K562 (cell line): ENCODE data around the gene PLCL1. TPM values are rescaled to one million over a fixed set of nuclear protein-coding genes. Genes with fewer than 3 reads are reported as not detected.
A peak's percentile ranks its signal among the peaks of the same experiment; 100 is the strongest.

Source experiments
- AFF4 ChIP-seq: sonication (generic); formaldehyde crosslinking; IDR thresholded peaks from 2 replicates; pipeline ENCODE4 v1.8.0; 2023; ENCODE audit warnings: mild to moderate bottlenecking, missing genetic modification reagents
- BACH1 ChIP-seq: fragments of 200-800 bp; sonication (Bioruptor generic); IDR thresholded peaks from 2 replicates; pipeline ENCODE4 v1.6.1; 2016; ENCODE audit warnings: missing genetic modification characterization, missing compliant biosample characterization
- CBFA2T3 ChIP-seq: fragments of 450-650 bp; IDR thresholded peaks from 2 replicates; pipeline ENCODE4 v1.6.1; 2017
- CTCF ChIP-seq, 3 experiments: IDR thresholded peaks in 2 of 3; conservative IDR thresholded peaks in 1 of 3; 2 replicates each; pipeline ENCODE4 v1.5.1; 2011 to 2012; ENCODE audit warnings: low read length in 3 of 3, mild to moderate bottlenecking in 3 of 3, control low read depth in 2 of 3, improper control_type of control experiment in 1 of 3, inconsistent platforms in 1 of 3, low read depth in 1 of 3, mixed read lengths in 1 of 3, moderate library complexity in 1 of 3; ENCODE audit not compliant: insufficient read depth in 2 of 3
- EP300 ChIP-seq: IDR thresholded peaks from 2 replicates; pipeline ENCODE4 v1.6.1; 2012; ENCODE audit warnings: low read length, improper control_type of control experiment
- ETS2 ChIP-seq: IDR thresholded peaks from 2 replicates; pipeline ENCODE4 v1.6.1; 2016; ENCODE audit warnings: borderline replicate concordance, missing genetic modification characterization, mild to moderate bottlenecking, moderate library complexity, missing compliant biosample characterization; ENCODE audit not compliant: poor library complexity, severe bottlenecking
- PHF21A ChIP-seq: fragments of 450-650 bp; IDR thresholded peaks from 2 replicates; pipeline ENCODE4 v1.6.1; 2017; ENCODE audit warnings: low read depth, borderline replicate concordance
- REST ChIP-seq, 2 experiments: fragments of 450-650 bp; formaldehyde crosslinking in 1 of 2; IDR thresholded peaks; 2 replicates each; pipeline versions ENCODE4 v1.4.0 to v1.6.1; 2014 to 2020; ENCODE audit warnings: mild to moderate bottlenecking in 2 of 2, borderline replicate concordance in 1 of 2, low read depth in 1 of 2
- SMAD2 ChIP-seq: fragments of 150-350 bp; IDR thresholded peaks from 2 replicates; pipeline ENCODE4 v1.6.1; 2014; ENCODE audit warnings: low read depth, mild to moderate bottlenecking, low read length
- SMARCE1 ChIP-seq: fragments of 450-650 bp; IDR thresholded peaks from 2 replicates; pipeline ENCODE4 v1.7.1; 2016; ENCODE audit warnings: mild to moderate bottlenecking
- TEAD2 ChIP-seq: fragments of 450-650 bp; IDR thresholded peaks from 2 replicates; pipeline ENCODE4 v1.6.1; 2016; ENCODE audit warnings: missing genetic modification characterization, control low read depth, missing compliant biosample characterization
- ZEB2 ChIP-seq: fragments of 450-650 bp; IDR thresholded peaks from 2 replicates; pipeline ENCODE4 v1.6.1; 2016
- ZNF695 ChIP-seq: fragments of 450-650 bp; formaldehyde crosslinking; IDR thresholded peaks from 2 replicates; pipeline ENCODE4 v1.4.0; 2020; ENCODE audit warnings: mild to moderate bottlenecking, moderate library complexity
- polyA plus RNA-seq, 8 experiments: library from polyadenylated mRNA; depleted of rRNA in 4 of 8; stranded (reverse) in 5 of 8; unstranded in 3 of 8; fragments of >200 nt; fragmentation: Nextera tagmentation in 2 of 8; fragmentation: Illumina TruSeq in 1 of 8; extraction: Ambion mirVana in 2 of 8; extraction: Trizol in 1 of 8; gene quantifications; 2 replicates each; pipeline versions ENCODE4 v1.2.1 to v1.2.3, GENCODE V29; 2011 to 2014; ENCODE audit warnings: inconsistent platforms in 1 of 8, missing spikeins in 1 of 8
- total RNA-seq, 7 experiments: library from RNA; depleted of rRNA in 6 of 7; stranded (reverse); fragments of >200 nt in 6 of 7; fragmentation: Illumina TruSeq in 2 of 7; extraction: Trizol in 2 of 7; gene quantifications; 2 replicates each; pipeline versions ENCODE4 v1.2.1 to v1.2.3, GENCODE V29; 2011 to 2021; ENCODE audit warnings: low replicate concordance in 1 of 7
- TF ChIP-seq, protein P1 (sequence below): fragments of 250-450 bp; sonication (Bioruptor Pico); IDR thresholded peaks from 2 replicates; pipeline ENCODE4 v1.4.0; 2020

Gene PLCL1
- total and polyA plus RNA-seq, 9 of the 15 experiments (the other 6 are each of a cell fraction or from before 2014, with no cell fraction given), result 2.0 to 17.7 (median 8.6) TPM

GRCh38 chr2:197851451-197851850, 47.1 kb downstream of the PLCL1 start (continued):
- TF ChIP-seq REST (IDR thresholded peaks at IDR 0.05; ENCODE audit: borderline replicate concordance), result peak; percentile 64; the same call in 1 of the 2 replicates
- TF ChIP-seq REST (CRISPR knock-in tag; IDR thresholded peaks at IDR 0.05; ENCODE audit: low read depth), result no peak
- TF ChIP-seq PHF21A, result 0 out of 2 replicates have a peak, but pooled peaks have one; percentile 59
- peak; percentile 67 for TF ChIP-seq CBFA2T3
- TF ChIP-seq EP300, result peak; percentile 40; the same call in 1 of the 2 replicates
- TF ChIP-seq CTCF (IDR thresholded peaks at IDR 0.05 in 2 of 3, conservative IDR thresholded peaks at IDR 0.05 in 1 of 3; ENCODE audit: insufficient read depth in 2 of 3, low read depth in 1 of 3, low read length in 3 of 3), result peak; percentile 43 to 64 (median 51)
- no peak for TF ChIP-seq BACH1
- peak; percentile 64; the same call in 1 of the 2 replicates for TF ChIP-seq ZEB2
- no peak for TF ChIP-seq SMARCE1
- no peak for TF ChIP-seq ETS2 (tag)
- TF ChIP-seq, protein P1, sequence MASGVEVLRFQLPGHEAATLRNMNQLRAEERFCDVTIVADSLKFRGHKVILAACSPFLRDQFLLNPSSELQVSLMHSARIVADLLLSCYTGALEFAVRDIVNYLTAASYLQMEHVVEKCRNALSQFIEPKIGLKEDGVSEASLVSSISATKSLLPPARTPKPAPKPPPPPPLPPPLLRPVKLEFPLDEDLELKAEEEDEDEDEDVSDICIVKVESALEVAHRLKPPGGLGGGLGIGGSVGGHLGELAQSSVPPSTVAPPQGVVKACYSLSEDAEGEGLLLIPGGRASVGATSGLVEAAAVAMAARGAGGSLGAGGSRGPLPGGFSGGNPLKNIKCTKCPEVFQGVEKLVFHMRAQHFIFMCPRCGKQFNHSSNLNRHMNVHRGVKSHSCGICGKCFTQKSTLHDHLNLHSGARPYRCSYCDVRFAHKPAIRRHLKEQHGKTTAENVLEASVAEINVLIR (CRISPR knock-in tag), result no peak
- TF ChIP-seq AFF4 (CRISPR knock-in tag), result no peak
- no peak for TF ChIP-seq ZNF695 (CRISPR knock-in tag)
- no peak for TF ChIP-seq TEAD2
- TF ChIP-seq SMAD2, result no peak
